T-helper 22 cell (primary cell): ENCODE results near the gene TM2D3.
"Not testable (repeated sequence)": the region's sequence is repeated elsewhere in the genome, so short reads cannot be mapped to it uniquely, and the experiment has no call there.

Experiments used
- DNase-seq: peaks from one replicate; pipeline ENCODE4 v3.0.0-alpha.2; 2020; ENCODE audit warnings: low read depth

TM2D3 gene

GRCh38 chr15:101657171-101657570 is 5.0 kb upstream of the TM2D3 start:
- no peak for DNase-seq

GRCh38 chr15:101654624-101655337 is 2.6 kb upstream of the TM2D3 start:
- DNase-seq = not testable (repeated sequence)

DNA sequence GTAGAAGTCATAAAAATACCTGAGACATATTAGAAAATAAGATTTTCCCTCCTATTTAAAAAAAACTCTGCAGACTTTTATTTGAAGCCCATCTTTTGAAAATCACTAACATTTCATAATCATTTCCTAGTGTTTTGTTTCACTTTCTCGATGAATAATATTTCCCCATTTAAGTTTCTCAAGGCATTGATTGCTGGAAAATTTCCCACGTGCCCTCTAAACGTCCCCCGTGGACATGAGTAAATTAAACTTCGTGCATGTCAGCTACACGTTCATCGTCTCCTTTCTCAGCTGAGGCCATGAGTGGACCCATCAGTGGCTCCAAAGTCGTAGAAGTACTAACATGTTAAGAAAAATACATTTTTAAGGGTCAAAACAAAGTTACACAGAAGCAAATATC is 2.0 kb upstream of the TM2D3 start:
- DNase-seq = no peak

GRCh38 chr15:101652786-101653430 is 727 bp upstream of the TM2D3 start:
- no peak for DNase-seq

- DNase-seq = no peak
Measured at GRCh38 chr15:101651554-101652097, 555 bp downstream of the TM2D3 start.

- DNase-seq = no peak
Measured at GRCh38 chr15:101650145-101650544, 2.0 kb downstream of the TM2D3 start.

- DNase-seq = no peak
Measured at GRCh38 chr15:101648356-101648755, 3.8 kb downstream of the TM2D3 start.

DNA sequence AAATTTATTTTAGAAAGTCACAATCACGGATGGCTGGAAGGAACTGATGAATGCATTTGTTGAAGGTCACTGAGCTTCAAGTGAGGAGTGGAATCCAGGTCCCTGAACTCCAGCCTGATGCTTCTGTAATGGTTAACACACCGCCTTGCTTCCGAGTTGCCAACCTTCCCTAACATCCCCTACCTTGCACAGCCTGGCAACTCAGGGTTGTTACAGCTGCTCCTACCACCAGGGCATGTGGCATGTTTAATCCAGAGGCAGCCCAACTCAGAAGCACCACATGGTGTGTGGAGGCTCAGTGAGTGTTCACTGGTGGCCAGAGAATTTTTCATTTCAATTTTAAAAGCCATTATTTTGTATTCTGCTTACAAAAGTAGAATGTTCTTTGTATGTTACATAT is 4.9 kb downstream of the TM2D3 start:
- no peak for DNase-seq

GRCh38 chr15:101646672-101647071 is 5.5 kb downstream of the TM2D3 start:
- no peak for DNase-seq

DNA sequence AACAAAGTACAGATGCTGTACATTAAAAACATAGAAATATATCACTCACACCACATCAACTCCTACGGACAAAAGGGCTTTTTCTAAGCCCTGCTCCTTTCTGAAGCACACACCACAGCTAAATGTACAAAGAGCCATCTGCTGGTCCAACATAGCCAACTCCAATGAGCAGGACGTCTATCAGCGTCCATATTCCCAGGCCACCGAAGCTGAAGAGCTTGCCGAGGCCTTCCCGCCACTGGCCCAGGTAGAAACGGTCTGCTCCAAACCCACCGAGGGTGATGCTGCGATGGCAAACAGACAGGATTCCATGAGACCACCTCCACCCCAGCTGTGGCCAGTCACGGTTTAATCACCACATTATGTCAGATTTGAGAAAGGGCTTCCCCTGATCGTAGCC is 9.8 kb downstream of the TM2D3 start:
- DNase-seq = no peak

- DNase-seq = peak; percentile 21
Measured at GRCh38 chr15:101641894-101642293, 10.3 kb downstream of the TM2D3 start.

GRCh38 chr15:101641129-101641764 is 10.9 kb downstream of the TM2D3 start:
- DNase-seq = peak; percentile 49

DNA sequence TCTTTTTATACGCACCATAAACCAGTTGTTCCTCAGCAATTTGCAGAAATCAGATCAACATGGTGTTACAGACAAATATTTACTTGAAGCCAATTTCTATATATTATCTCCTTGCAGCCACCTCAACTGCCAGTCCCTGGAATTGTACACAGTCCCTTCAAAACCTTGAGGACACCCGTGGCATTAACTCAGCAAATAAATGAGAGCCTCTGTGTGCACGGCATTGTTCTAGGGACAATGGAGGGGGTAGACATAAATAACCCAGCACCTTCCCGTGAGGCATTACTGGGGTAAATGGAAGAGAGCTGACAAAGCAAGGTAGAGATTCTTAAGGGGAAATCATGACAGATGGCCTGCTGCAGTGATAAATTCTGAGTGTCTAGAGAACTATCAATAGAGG is 12.5 kb downstream of the TM2D3 start:
- no peak for DNase-seq

- DNase-seq = no peak
Measured at GRCh38 chr15:101637919-101638318, 14.3 kb downstream of the TM2D3 start.

DNA sequence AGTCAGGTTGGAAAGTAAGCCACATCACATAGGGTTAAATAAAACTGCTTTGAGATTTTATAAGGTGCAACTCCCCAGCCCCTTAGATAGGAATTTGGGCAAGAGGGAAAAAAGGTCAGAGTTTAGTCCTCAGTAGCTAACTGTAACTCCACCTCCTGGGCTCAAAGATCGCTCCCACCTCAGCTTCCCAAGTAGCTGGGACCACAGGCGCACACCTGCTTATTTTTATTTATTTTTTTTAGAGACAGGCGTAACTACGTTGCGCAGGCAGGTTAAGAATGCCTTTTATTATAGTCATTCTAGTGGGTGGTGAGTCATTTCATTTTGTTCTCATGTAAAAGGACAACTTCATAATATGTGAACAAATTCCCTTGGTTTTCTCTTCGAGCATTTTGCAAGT is 14.7 kb downstream of the TM2D3 start:
- no peak for DNase-seq

DNA sequence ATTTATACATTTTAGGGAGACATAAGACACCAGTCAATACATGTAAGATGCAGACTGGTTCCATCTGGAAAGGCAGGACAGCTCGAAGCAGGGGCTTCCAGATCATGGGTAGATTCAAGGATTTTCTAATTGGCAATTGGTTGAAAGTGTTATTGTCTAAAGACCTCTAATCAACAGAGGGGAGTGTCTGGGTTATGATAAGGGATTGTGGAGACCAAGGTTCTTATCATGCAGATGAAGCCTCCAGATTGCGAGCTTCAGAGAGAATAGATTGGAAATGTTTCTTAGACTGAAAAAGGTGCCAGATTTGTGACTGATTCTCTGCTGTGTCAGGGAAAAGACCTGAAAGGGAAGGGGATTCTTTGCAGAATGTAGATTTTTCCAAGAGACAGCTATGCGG is 15.1 kb downstream of the TM2D3 start:
- DNase-seq = no peak

GRCh38 chr15:101635944-101636727 is 16.0 kb downstream of the TM2D3 start:
- DNase-seq = no peak

- no peak for DNase-seq
Measured at GRCh38 chr15:101633356-101633755, 18.8 kb downstream of the TM2D3 start.

DNA sequence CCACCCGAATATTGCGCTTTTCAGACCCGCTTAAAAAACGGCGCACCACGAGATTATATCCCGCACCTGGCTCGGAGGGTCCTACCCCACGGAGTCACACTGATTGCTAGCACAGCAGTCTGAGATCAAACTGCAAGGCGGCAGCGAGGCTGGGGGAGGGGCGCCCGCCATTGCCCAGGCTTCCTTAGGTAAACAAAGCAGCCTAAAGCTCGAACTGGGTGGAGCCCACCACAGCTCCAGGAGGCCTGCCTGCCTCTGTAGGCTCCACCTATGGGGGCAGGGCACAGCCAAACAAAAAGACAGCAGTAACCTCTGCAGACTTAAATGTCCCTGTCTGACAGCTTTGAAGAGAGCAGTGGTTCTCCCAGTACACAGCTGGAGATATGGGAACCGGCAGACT is 25.5 kb downstream of the TM2D3 start:
- DNase-seq = not testable (repeated sequence)

DNA sequence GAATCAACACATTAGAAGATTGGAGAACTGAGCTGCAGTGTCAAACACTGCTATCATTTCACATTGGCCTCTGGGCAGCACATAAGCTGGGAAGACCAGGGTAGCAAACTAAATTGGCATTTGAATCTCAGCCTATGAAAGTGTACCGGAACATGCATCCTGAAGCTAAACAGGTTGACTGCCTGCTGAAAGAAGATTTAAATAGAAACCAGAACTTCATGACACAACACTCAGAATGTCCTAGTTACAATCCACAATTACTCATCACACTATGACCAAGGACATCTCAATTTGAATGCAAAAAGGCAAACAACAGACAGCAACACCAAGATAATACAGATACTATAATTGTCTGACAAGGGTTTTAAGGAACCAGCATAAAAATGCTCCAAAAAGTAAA is 26.2 kb downstream of the TM2D3 start:
- no peak for DNase-seq

DNA sequence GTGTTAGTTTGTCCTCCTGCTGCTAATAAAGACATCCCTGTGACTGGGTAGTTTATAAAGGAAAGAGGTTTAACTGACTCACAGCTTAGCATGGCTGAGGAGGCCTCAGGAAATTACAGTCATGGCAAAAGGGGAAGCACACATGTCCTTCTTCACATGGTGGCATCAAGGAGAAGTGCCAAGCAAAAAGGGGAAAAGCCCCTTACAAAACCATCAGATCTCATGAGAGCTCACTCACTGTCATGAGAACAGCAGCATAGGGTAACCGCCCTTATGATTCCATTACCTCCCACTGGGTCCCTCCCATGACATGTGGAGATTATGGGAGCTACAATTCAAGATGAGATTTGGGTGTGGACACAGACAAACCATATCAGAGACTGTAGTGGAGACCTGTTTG is 27.0 kb downstream of the TM2D3 start:
- DNase-seq = no peak
